GM19397 (cell line): ENCODE measurements around the gene ETFA.

Source experiments
- ATAC-seq: cut with Tn5 transposase; IDR thresholded peaks from one replicate; pipeline ENCODE4 v1.9.1; 2021; ENCODE audit warnings: mild to moderate bottlenecking, moderate library complexity; ENCODE audit not compliant: unreplicated experiment

ETFA gene

GRCh38 chr15:76176487-76177085 lies 134.7 kb downstream of the ETFA start:
- ATAC-seq = no peak

GRCh38 chr15:76176059-76176458 lies 135.2 kb downstream of the ETFA start:
- ATAC-seq = no peak

- ATAC-seq = no peak
Observed at GRCh38 chr15:76175442-76175841, 135.8 kb downstream of the ETFA start.

GRCh38 chr15:76174654-76175053 lies 136.6 kb downstream of the ETFA start:
- no peak for ATAC-seq

- no peak for ATAC-seq
Observed at GRCh38 chr15:76173317-76173834, 137.9 kb downstream of the ETFA start.

GRCh38 chr15:76172782-76173181 lies 138.5 kb downstream of the ETFA start:
- ATAC-seq = no peak

- no peak for ATAC-seq
Observed at GRCh38 chr15:76169911-76170800, 141.1 kb downstream of the ETFA start.

GRCh38 chr15:76169018-76169417 lies 142.3 kb downstream of the ETFA start:
- ATAC-seq = no peak

- ATAC-seq = no peak
Observed at GRCh38 chr15:76168237-76168984, 142.9 kb downstream of the ETFA start.

GRCh38 chr15:76165951-76166350 lies 145.3 kb downstream of the ETFA start:
- ATAC-seq = no peak
